NB4 (cell line): ENCODE measurements around the gene LAD1.

Experiments used
- MYC ChIP-seq: IDR thresholded peaks from 2 replicates; pipeline ENCODE4 v1.6.1; 2011; ENCODE audit warnings: low read depth, low read length
- POLR2A ChIP-seq: IDR thresholded peaks from 2 replicates; pipeline ENCODE4 v1.6.1; 2011; ENCODE audit warnings: mild to moderate bottlenecking; ENCODE audit not compliant: insufficient read length; ENCODE audit errors: extremely low read depth
- TF ChIP-seq, protein P1 (sequence below): IDR thresholded peaks from one replicate; pipeline ENCODE4 v1.5.1; 2012; ENCODE audit warnings: low read depth, low read length
- TF ChIP-seq, protein P2 (sequence below): IDR thresholded peaks from 2 replicates; pipeline ENCODE4 v1.6.1; 2011; ENCODE audit warnings: low read depth, low read length

DNA sequence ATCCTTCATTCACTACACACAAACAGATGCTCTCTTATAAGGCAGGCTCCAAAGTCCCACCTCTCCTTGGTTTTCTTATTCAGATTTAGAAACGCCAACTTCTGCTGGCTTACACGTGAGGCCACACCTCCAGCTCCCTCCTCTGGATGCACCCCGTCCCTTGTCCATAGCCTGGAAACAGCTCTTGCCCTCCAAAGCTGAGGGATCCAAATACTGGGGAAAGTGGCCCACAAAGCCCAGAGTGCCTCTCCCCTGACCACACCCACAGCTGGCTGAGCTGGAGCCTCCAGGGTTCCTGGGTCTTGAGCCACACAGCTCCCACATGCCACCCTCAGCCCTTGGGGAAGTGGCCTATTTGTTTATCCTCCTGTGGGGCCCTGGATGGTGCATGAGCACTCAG lies 4.5 kb downstream of the LAD1 start:
- TF ChIP-seq, protein P1, sequence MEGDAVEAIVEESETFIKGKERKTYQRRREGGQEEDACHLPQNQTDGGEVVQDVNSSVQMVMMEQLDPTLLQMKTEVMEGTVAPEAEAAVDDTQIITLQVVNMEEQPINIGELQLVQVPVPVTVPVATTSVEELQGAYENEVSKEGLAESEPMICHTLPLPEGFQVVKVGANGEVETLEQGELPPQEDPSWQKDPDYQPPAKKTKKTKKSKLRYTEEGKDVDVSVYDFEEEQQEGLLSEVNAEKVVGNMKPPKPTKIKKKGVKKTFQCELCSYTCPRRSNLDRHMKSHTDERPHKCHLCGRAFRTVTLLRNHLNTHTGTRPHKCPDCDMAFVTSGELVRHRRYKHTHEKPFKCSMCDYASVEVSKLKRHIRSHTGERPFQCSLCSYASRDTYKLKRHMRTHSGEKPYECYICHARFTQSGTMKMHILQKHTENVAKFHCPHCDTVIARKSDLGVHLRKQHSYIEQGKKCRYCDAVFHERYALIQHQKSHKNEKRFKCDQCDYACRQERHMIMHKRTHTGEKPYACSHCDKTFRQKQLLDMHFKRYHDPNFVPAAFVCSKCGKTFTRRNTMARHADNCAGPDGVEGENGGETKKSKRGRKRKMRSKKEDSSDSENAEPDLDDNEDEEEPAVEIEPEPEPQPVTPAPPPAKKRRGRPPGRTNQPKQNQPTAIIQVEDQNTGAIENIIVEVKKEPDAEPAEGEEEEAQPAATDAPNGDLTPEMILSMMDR: no peak
- no peak for TF ChIP-seq POLR2A
- TF ChIP-seq MYC: no peak
- TF ChIP-seq, protein P2, sequence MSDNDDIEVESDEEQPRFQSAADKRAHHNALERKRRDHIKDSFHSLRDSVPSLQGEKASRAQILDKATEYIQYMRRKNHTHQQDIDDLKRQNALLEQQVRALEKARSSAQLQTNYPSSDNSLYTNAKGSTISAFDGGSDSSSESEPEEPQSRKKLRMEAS: no peak
